ENCODE data around the gene DHX15. TPM values are rescaled to one million over a fixed set of nuclear protein-coding genes. Genes with fewer than 3 reads are reported as not detected.

Gene DHX15
- 108 and 120 TPM in 2 replicates for total RNA-seq

- peak; percentile 89 to 97 for DNase-seq (ENCODE audit: low read depth in 2 of 2)
Observed at GRCh38 chr4:24584211-24584850, at the start of gene DHX15. DHX15 (minus strand) TSS chr4:24584554; CDS start chr4:24584393, 161 bp downstream.

GRCh38 chr4:24632011-24632410, 47.7 kb upstream of the DHX15 start:
- DNase-seq (ENCODE audit: low read depth in 2 of 2): no peak

- DNase-seq (ENCODE audit: low read depth in 2 of 2): peak in 1 of 2 donors; percentile 26
Observed at GRCh38 chr4:24630937-24631336, 46.6 kb upstream of the DHX15 start.

GRCh38 chr4:24625091-24625490, 40.7 kb upstream of the DHX15 start:
- no peak for DNase-seq (ENCODE audit: low read depth in 2 of 2)

- DNase-seq (ENCODE audit: low read depth in 2 of 2): no peak
Observed at GRCh38 chr4:24624381-24624780, 40.0 kb upstream of the DHX15 start.

- DNase-seq (ENCODE audit: low read depth in 2 of 2): no peak
Observed at GRCh38 chr4:24622146-24622834, 37.9 kb upstream of the DHX15 start.

GRCh38 chr4:24615977-24616376, 31.6 kb upstream of the DHX15 start:
- DNase-seq (ENCODE audit: low read depth in 2 of 2): no peak

GRCh38 chr4:24614881-24615280, 30.5 kb upstream of the DHX15 start:
- no peak for DNase-seq (ENCODE audit: low read depth in 2 of 2)

GRCh38 chr4:24613502-24613901, 29.1 kb upstream of the DHX15 start:
- DNase-seq (ENCODE audit: low read depth in 2 of 2): no peak

- DNase-seq (ENCODE audit: low read depth in 2 of 2): no peak
Observed at GRCh38 chr4:24611575-24611974, 27.2 kb upstream of the DHX15 start.

- DNase-seq (ENCODE audit: low read depth in 2 of 2): no peak
Observed at GRCh38 chr4:24607334-24607733, 23.0 kb upstream of the DHX15 start.

- DNase-seq (ENCODE audit: low read depth in 2 of 2): no peak
Observed at GRCh38 chr4:24605216-24605615, 20.9 kb upstream of the DHX15 start.

- peak in 1 of 2 donors; percentile 37 for DNase-seq (ENCODE audit: low read depth in 2 of 2)
Observed at GRCh38 chr4:24604558-24605214, 20.3 kb upstream of the DHX15 start.

GRCh38 chr4:24603343-24603742, 19.0 kb upstream of the DHX15 start:
- DNase-seq (ENCODE audit: low read depth in 2 of 2): no peak

- no peak for DNase-seq (ENCODE audit: low read depth in 2 of 2)
Observed at GRCh38 chr4:24601121-24601520, 16.8 kb upstream of the DHX15 start.

- DNase-seq (ENCODE audit: low read depth in 2 of 2): no peak
Observed at GRCh38 chr4:24599275-24599674, 14.9 kb upstream of the DHX15 start.

GRCh38 chr4:24598025-24598424, 13.7 kb upstream of the DHX15 start:
- no peak for DNase-seq (ENCODE audit: low read depth in 2 of 2)

- no peak for DNase-seq (ENCODE audit: low read depth in 2 of 2)
Observed at GRCh38 chr4:24595659-24596058, 11.3 kb upstream of the DHX15 start.

GRCh38 chr4:24594887-24595286, 10.5 kb upstream of the DHX15 start:
- DNase-seq (ENCODE audit: low read depth in 2 of 2): no peak

GRCh38 chr4:24589448-24589847, 5.1 kb upstream of the DHX15 start:
- DNase-seq (ENCODE audit: low read depth in 2 of 2): no peak

- DNase-seq (ENCODE audit: low read depth in 2 of 2): no peak
Observed at GRCh38 chr4:24588216-24588954, 4.0 kb upstream of the DHX15 start.

All from dermis microvascular lymphatic vessel endothelial cell (primary cell).